SU-DHL-6 (cell line): Measurements from ENCODE around the gene CBFB.

Experiments
- H2AFZ ChIP-seq: fragments of 200-600 bp; sonication (generic); 2 replicates; pipeline ENCODE4 v1.6.1; 2014; ENCODE audit warnings: low read depth, mild to moderate bottlenecking, moderate library complexity, mixed read lengths, antibody characterized with exemption, low read length; ENCODE audit not compliant: severe bottlenecking
- H3F3A ChIP-seq: fragments of 200-600 bp; shearing (Covaris generic); 2 replicates; pipeline ENCODE4 v1.6.0; 2016; ENCODE audit warnings: antibody characterized with exemption, mild to moderate bottlenecking; ENCODE audit not compliant: insufficient read depth
- H3K27ac ChIP-seq: fragments of 200-600 bp; sonication (generic); 2 replicates; pipeline ENCODE4 v1.5.1; 2016; ENCODE audit warnings: low read depth, mild to moderate bottlenecking, low read length, moderate library complexity, mixed read lengths
- H3K27me3 ChIP-seq: fragments of 200-600 bp; sonication (generic), shearing (Covaris generic); 2 replicates; pipeline ENCODE4 v1.6.0; 2014; ENCODE audit warnings: mild to moderate bottlenecking, low read length
- H3K36me3 ChIP-seq: fragments of 200-600 bp; sonication (generic); 2 replicates; pipeline ENCODE4 v1.6.1; 2014; ENCODE audit warnings: mild to moderate bottlenecking, low read length, mixed read lengths
- H3K4me2 ChIP-seq: fragments of 300-600, 200-600 bp; shearing (Covaris generic), sonication (generic); 2 replicates; pipeline ENCODE4 v1.6.0; 2014; ENCODE audit warnings: low read length, low read depth, mild to moderate bottlenecking; ENCODE audit not compliant: poor library complexity, severe bottlenecking
- H3K4me3 ChIP-seq: fragments of 200-600 bp; sonication (generic); 2 replicates; pipeline ENCODE4 v1.5.1; 2014; ENCODE audit warnings: antibody characterized with exemption, low read length, mild to moderate bottlenecking, mixed read lengths; ENCODE audit not compliant: insufficient read depth, poor library complexity, severe bottlenecking
- H3K79me2 ChIP-seq: fragments of 200-600 bp; sonication (generic); 2 replicates; pipeline ENCODE4 v1.6.1; 2014; ENCODE audit warnings: mild to moderate bottlenecking, low read length, moderate library complexity; ENCODE audit not compliant: insufficient read depth
- H3K9ac ChIP-seq: fragments of 200-600 bp; sonication (generic); 2 replicates; pipeline ENCODE4 v1.7.0; 2014; ENCODE audit warnings: mild to moderate bottlenecking, low read length
- H3K9me2 ChIP-seq: fragments of 200-600 bp; sonication (generic); replicated peaks from 2 replicates; pipeline ENCODE4 v1.6.1; 2014; ENCODE audit warnings: low read length; ENCODE audit not compliant: insufficient read depth
- H3K9me3 ChIP-seq: fragments of 200-600 bp; sonication (generic); 2 replicates; pipeline ENCODE4 v1.6.1; 2014; ENCODE audit warnings: low read length, mixed read lengths; ENCODE audit not compliant: insufficient read depth
- H4K20me1 ChIP-seq: fragments of 200-600 bp; sonication (generic); 2 replicates; pipeline ENCODE4 v1.6.1; 2014; ENCODE audit warnings: low read depth, mild to moderate bottlenecking, antibody characterized with exemption, low read length, moderate library complexity, mixed read lengths
- EZH2phosphoT487 ChIP-seq: fragments of 200-600 bp; sonication (generic), shearing (Covaris generic); conservative IDR thresholded peaks from 2 replicates; pipeline ENCODE4 v1.6.1; 2018; ENCODE audit warnings: mild to moderate bottlenecking, antibody characterized with exemption, low read length, moderate library complexity, mixed read lengths
- TF ChIP-seq, protein P1 (sequence below): fragments of 200-600 bp; sonication (generic); IDR thresholded peaks from one replicate; pipeline ENCODE4 v1.5.1; 2017; ENCODE audit warnings: antibody characterized with exemption, mild to moderate bottlenecking, low read length, moderate library complexity; ENCODE audit not compliant: insufficient read depth, poor library complexity, severe bottlenecking

The CBFB gene

GRCh38 chr16:67011274-67011673 is 17.7 kb upstream of the CBFB start:
- no peaks in the 10 kb centered on the region for H3K36me3 ChIP-seq
- TF ChIP-seq, protein P1, sequence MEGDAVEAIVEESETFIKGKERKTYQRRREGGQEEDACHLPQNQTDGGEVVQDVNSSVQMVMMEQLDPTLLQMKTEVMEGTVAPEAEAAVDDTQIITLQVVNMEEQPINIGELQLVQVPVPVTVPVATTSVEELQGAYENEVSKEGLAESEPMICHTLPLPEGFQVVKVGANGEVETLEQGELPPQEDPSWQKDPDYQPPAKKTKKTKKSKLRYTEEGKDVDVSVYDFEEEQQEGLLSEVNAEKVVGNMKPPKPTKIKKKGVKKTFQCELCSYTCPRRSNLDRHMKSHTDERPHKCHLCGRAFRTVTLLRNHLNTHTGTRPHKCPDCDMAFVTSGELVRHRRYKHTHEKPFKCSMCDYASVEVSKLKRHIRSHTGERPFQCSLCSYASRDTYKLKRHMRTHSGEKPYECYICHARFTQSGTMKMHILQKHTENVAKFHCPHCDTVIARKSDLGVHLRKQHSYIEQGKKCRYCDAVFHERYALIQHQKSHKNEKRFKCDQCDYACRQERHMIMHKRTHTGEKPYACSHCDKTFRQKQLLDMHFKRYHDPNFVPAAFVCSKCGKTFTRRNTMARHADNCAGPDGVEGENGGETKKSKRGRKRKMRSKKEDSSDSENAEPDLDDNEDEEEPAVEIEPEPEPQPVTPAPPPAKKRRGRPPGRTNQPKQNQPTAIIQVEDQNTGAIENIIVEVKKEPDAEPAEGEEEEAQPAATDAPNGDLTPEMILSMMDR, result no peak
- no peak for TF ChIP-seq EZH2phosphoT487
- H2AFZ ChIP-seq, result no peak overlapping the region
- H3K4me2 ChIP-seq, result no peak overlapping the region
- H3K4me3 ChIP-seq, result no peak overlapping the region
- H3K27me3 ChIP-seq, result no peaks in the 10 kb centered on the region
- H3K27ac ChIP-seq, result no peak overlapping the region
- no peaks in the 10 kb centered on the region for H4K20me1 ChIP-seq
- H3F3A ChIP-seq, result no peaks in the 10 kb centered on the region
- H3K9me3 ChIP-seq, result no peaks in the 10 kb centered on the region
- no peak overlapping the region for H3K9ac ChIP-seq
- no peaks in the 10 kb centered on the region for H3K9me2 ChIP-seq
- H3K79me2 ChIP-seq, result no peaks in the 10 kb centered on the region

DNA sequence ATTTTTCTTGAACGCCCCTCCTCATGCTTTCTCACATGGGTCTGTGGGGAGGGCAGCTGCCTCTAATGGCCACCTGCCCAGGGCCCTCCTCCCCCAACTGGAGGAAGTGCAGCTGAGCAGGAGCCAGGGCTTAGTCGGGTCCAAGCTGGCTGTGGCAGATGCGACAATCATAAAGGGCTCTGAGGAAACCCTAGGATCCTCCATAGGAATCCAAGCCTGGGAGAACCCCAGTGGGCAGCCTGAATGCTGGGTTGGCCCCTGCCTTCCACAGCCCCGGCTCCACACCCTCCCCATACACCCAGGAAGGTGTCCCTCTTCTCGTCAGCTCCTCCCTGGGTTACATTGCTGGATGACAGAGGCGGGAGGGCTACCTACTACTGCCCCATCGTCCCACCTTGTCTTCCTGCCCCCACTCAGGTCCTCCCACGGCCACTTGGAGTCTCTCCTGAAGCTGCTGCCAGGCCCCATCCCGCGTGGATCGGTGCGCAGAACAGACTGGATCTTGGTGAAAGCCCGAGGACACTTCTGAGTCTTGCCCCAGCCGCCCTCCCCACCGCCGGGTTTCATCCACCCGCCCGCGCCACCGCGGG is 15.6 kb upstream of the CBFB start:
- no peaks in the 10 kb centered on the region for H3K36me3 ChIP-seq
- no peaks in the 10 kb centered on the region for H3K79me2 ChIP-seq
- no peaks in the 10 kb centered on the region for H3K9me2 ChIP-seq
- no peaks in the 10 kb centered on the region for H3F3A ChIP-seq
- H3K27ac ChIP-seq, result no peak overlapping the region
- TF ChIP-seq EZH2phosphoT487, result 0 out of 2 replicates have a peak, but pooled peaks have one; percentile 20
- TF ChIP-seq, protein P1, result no peak
- peak overlapping the region; percentile 44 for H3K9ac ChIP-seq
- H3K4me3 ChIP-seq, result peak overlapping the region; percentile 30
- no peaks in the 10 kb centered on the region for H3K27me3 ChIP-seq
- peak overlapping the region; percentile 52 for H2AFZ ChIP-seq
- peak overlapping the region; percentile 56 for H3K4me2 ChIP-seq
- no peaks in the 10 kb centered on the region for H4K20me1 ChIP-seq
- no peaks in the 10 kb centered on the region for H3K9me3 ChIP-seq

- Histone ChIP-seq H3K4me3 (peak overlapping the region; percentile 30), H3K27ac (no peak overlapping the region), H2AFZ (peak overlapping the region; percentile 52), H3K9me2 (no peaks in the 10 kb centered on the region), H3K36me3 (no peaks in the 10 kb centered on the region), H3K9me3 (no peaks in the 10 kb centered on the region), H4K20me1 (no peaks in the 10 kb centered on the region), H3K79me2 (no peaks in the 10 kb centered on the region), H3K4me2 (peak overlapping the region; percentile 56), H3F3A (no peaks in the 10 kb centered on the region), H3K27me3 (no peaks in the 10 kb centered on the region), H3K9ac (peak overlapping the region; percentile 44)
- TF ChIP-seq, protein P1, result no peak
- no peak for TF ChIP-seq EZH2phosphoT487
Observed at GRCh38 chr16:67013823-67014633, 14.9 kb upstream of the CBFB start.
